GM18951 (cell line): ENCODE measurements around the gene PLAC1.

Experiments used
- POLR2A ChIP-seq: IDR thresholded peaks from 4 replicates; pipeline ENCODE4 v1.6.1; 2011; ENCODE audit warnings: mild to moderate bottlenecking; ENCODE audit not compliant: insufficient read length, insufficient read depth; ENCODE audit errors: extremely low read depth
- in situ Hi-C: fragments of 300-500 bp; cut with MboI; formaldehyde crosslinking; loops from one replicate; pipeline ENCODE4 v1.12.0; 2022; ENCODE audit warnings: low sequenced_read_pairs, mixed read lengths, inconsistent platforms; ENCODE audit not compliant: unreplicated experiment

PLAC1 gene

GRCh38 chrX:134631426-134632346 lies 26.6 kb downstream of the PLAC1 start:
- no peak for TF ChIP-seq POLR2A
- in situ Hi-C loops = no loop called here

- in situ Hi-C loops = no loop called here
- no peak for TF ChIP-seq POLR2A
Measured at GRCh38 chrX:134628663-134629062, 29.6 kb downstream of the PLAC1 start.

GRCh38 chrX:134626434-134626833 lies 31.8 kb downstream of the PLAC1 start:
- TF ChIP-seq POLR2A = no peak

GRCh38 chrX:134625315-134625718 lies 33.0 kb downstream of the PLAC1 start:
- no peak for TF ChIP-seq POLR2A

More at GRCh38 chrX:134626434-134626833, 31.8 kb downstream of the PLAC1 start:
- in situ Hi-C loops = no loop called here

GRCh38 chrX:134624046-134624430 lies 34.2 kb downstream of the PLAC1 start:
- TF ChIP-seq POLR2A = no peak
- in situ Hi-C loops = no loop called here

More at GRCh38 chrX:134625315-134625718, 33.0 kb downstream of the PLAC1 start:
- in situ Hi-C loops = no loop called here

GRCh38 chrX:134623293-134624045 lies 34.8 kb downstream of the PLAC1 start:
- no peak for TF ChIP-seq POLR2A
- in situ Hi-C loops = no loop called here

GRCh38 chrX:134622813-134623185 lies 35.5 kb downstream of the PLAC1 start:
- TF ChIP-seq POLR2A = no peak
- in situ Hi-C loops = no loop called here

GRCh38 chrX:134622056-134622812 lies 36.0 kb downstream of the PLAC1 start:
- TF ChIP-seq POLR2A = no peak
- in situ Hi-C loops = no loop called here

- TF ChIP-seq POLR2A = no peak
- in situ Hi-C loops = no loop called here
Measured at GRCh38 chrX:134619838-134620237, 38.4 kb downstream of the PLAC1 start.

GRCh38 chrX:134613396-134613795 lies 44.9 kb downstream of the PLAC1 start:
- in situ Hi-C loops = no loop called here
- TF ChIP-seq POLR2A = no peak

- no peak for TF ChIP-seq POLR2A
- in situ Hi-C loops = no loop called here
Measured at GRCh38 chrX:134608153-134608552, 50.1 kb downstream of the PLAC1 start.

- in situ Hi-C loops = no loop called here
- no peak for TF ChIP-seq POLR2A
Measured at GRCh38 chrX:134607523-134607922, 50.7 kb downstream of the PLAC1 start.

GRCh38 chrX:134604701-134605311 lies 53.5 kb downstream of the PLAC1 start:
- in situ Hi-C loops = no loop called here
- TF ChIP-seq POLR2A = no peak
